Karpas-422 (cell line): ENCODE measurements around the gene ADARB1. TPM values are rescaled to one million over a fixed set of nuclear protein-coding genes. Genes with fewer than 3 reads are reported as not detected.

Experiments used
- DNase-seq: peaks from one replicate; pipeline ENCODE4 v3.0.0-alpha.2; 2015
- H2AFZ ChIP-seq: fragments of 200-600 bp; sonication (generic); 2 replicates; pipeline ENCODE4 v1.6.1; 2014; ENCODE audit warnings: antibody characterized with exemption, low read length, mixed read lengths
- H3K27ac ChIP-seq: fragments of 200-600 bp; sonication (generic); 2 replicates; pipeline ENCODE4 v1.5.1; 2014; ENCODE audit warnings: mild to moderate bottlenecking, low read length, moderate library complexity
- H3K27me3 ChIP-seq: fragments of 200-600 bp; sonication (generic); 2 replicates; pipeline ENCODE4 v1.6.1; 2014; ENCODE audit warnings: low read length, mixed read lengths
- H3K36me3 ChIP-seq: fragments of 200-600 bp; sonication (generic); 2 replicates; pipeline ENCODE4 v1.6.1; 2014; ENCODE audit warnings: low read length, mixed read lengths; ENCODE audit not compliant: insufficient read depth
- H3K4me1 ChIP-seq: fragments of 200-600 bp; sonication (generic); 2 replicates; pipeline ENCODE4 v1.6.1; 2014; ENCODE audit warnings: mild to moderate bottlenecking, low read length, mixed read lengths
- H3K4me2 ChIP-seq: fragments of 200-600 bp; sonication (generic); 2 replicates; pipeline ENCODE4 v1.6.1; 2014; ENCODE audit warnings: low read length, low read depth, mild to moderate bottlenecking; ENCODE audit not compliant: poor library complexity, severe bottlenecking
- H3K4me3 ChIP-seq: fragments of 200-600 bp; sonication (generic); 2 replicates; pipeline ENCODE4 v1.5.1; 2014; ENCODE audit warnings: mild to moderate bottlenecking, antibody characterized with exemption, low read length, mixed read lengths
- H3K79me2 ChIP-seq: fragments of 200-600 bp; sonication (generic); 2 replicates; pipeline ENCODE4 v1.6.1; 2014; ENCODE audit warnings: mild to moderate bottlenecking, low read length, mixed read lengths
- H3K9ac ChIP-seq: fragments of 200-600 bp; sonication (generic); 2 replicates; pipeline ENCODE4 v1.6.0; 2014; ENCODE audit warnings: low read length
- H3K9me2 ChIP-seq: fragments of 200-600 bp; sonication (generic), shearing (Covaris generic); replicated peaks from 2 replicates; pipeline ENCODE4 v1.6.0; 2014; ENCODE audit warnings: mild to moderate bottlenecking, low read length, moderate library complexity; ENCODE audit not compliant: insufficient read depth
- H3K9me3 ChIP-seq: fragments of 300-700, 200-600 bp; sonication (generic); 2 replicates; pipeline ENCODE4 v1.6.1; 2014; ENCODE audit warnings: low read length, mixed read lengths
- H4K20me1 ChIP-seq: fragments of 200-600 bp; sonication (generic); 2 replicates; pipeline ENCODE4 v1.6.1; 2014; ENCODE audit warnings: mild to moderate bottlenecking, antibody characterized with exemption, low read length, low read depth; ENCODE audit not compliant: insufficient read depth
- total RNA-seq: library from RNA; depleted of rRNA; stranded (reverse); fragments of >200 nt; shearing (Covaris generic); gene quantifications from 2 replicates; pipeline ENCODE4 v1.2.3, GENCODE V29; 2014; ENCODE audit warnings: low replicate concordance

ADARB1 gene
- total RNA-seq, 1 experiment from 2014 or later = 2.0 TPM

DNA sequence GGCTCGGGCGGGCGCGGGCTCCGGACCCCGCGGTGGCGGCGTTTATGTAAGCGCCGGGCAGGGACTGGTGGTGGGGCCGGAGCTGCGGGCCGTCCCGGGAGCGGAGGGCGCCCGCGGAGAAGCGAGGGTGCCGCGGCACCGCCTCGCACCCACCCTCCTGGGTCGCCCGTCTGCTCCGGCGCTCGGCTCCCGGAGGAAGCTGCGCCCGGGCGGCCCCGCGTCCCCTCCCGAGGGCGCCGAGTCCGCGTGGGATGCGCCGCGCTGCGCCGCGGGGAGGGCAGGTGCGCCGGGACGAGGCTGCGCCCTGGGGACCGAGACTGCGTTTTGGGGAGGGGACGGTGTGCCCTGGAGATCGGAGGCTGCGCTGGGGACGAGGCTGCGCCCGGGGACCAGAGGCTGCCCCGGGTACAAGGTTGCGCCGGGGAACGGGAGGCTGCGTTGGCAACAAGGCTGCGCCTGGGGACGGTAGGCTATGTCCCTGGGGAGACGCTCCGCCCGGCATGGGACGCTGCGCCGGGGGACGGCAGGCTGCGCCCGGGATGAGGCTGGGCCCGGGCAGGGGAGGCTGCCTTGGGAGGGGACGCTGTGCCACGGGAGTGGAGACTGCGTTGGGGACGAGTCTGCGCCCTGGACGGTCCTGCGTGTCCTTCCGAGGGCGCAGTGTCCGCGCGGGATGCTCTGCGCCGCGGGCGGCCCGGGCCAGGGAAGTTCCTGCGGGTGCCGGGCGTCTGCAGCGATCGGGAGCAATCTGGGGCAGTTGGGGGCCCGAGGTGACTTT, 627 bp downstream of the ADARB1 start:
- no peaks in the 10 kb centered on the region for H3K9me2 ChIP-seq
- DNase-seq = no peak
- H3K4me1 ChIP-seq = peaks cover 17% of the 10 kb centered on the region
- H3K4me3 ChIP-seq = peak overlapping the region; percentile 69
- H4K20me1 ChIP-seq = peaks cover 8% of the 10 kb centered on the region; the same call in 1 of the 2 replicates
- H3K79me2 ChIP-seq = no peaks in the 10 kb centered on the region
- peak overlapping the region; percentile 43; the same call in 1 of the 2 replicates for H2AFZ ChIP-seq
- H3K9ac ChIP-seq = peak overlapping the region; percentile 65
- no peak overlapping the region for H3K27ac ChIP-seq
- no peaks in the 10 kb centered on the region for H3K9me3 ChIP-seq
- no peaks in the 10 kb centered on the region for H3K27me3 ChIP-seq
- H3K4me2 ChIP-seq = peak overlapping the region; percentile 67
- H3K36me3 ChIP-seq = no peaks in the 10 kb centered on the region

DNA sequence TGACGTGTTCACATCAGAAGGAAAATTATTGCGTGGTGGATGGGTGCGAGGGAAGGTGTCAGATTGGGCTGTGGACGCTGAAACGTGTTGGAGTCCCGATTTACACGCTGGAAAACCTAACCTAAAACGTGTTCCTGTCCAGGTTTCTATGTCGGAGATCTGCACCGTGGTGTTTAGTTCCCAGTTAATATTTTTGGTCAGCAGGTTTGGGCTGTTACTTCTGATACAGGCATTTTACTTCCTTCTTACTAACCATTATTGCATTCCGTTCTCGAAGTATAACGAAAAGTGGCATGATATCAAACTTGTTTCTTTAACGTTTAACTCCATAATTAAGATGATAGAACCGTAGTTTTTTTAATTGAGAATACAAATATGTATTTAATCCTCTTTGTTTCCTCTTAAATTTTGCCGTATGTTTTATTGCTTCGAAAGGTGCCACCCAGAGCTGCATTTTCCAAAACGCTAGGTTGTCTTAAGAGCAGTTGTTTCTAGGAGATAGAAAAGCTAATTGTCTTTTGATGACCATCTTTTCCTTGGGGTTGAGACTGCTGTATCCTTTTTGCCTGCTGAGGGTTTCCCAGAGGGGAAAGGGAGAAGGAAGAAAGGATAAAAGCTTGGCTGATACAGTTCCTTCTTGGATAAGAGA, 1.3 kb downstream of the ADARB1 start:
- peak overlapping the region; percentile 65 for H3K9ac ChIP-seq
- H3K4me1 ChIP-seq = peaks cover 20% of the 10 kb centered on the region
- no peak overlapping the region for H2AFZ ChIP-seq
- no peaks in the 10 kb centered on the region for H3K9me3 ChIP-seq
- peak overlapping the region; percentile 69; the same call in 1 of the 2 replicates for H3K4me3 ChIP-seq
- peak overlapping the region; percentile 67 for H3K4me2 ChIP-seq
- no peak overlapping the region for H3K27ac ChIP-seq
- H3K9me2 ChIP-seq = no peaks in the 10 kb centered on the region
- H3K27me3 ChIP-seq = no peaks in the 10 kb centered on the region
- no peaks in the 10 kb centered on the region for H3K79me2 ChIP-seq
- H4K20me1 ChIP-seq = peaks cover 8% of the 10 kb centered on the region; the same call in 1 of the 2 replicates
- no peak for DNase-seq
- H3K36me3 ChIP-seq = no peaks in the 10 kb centered on the region

DNA sequence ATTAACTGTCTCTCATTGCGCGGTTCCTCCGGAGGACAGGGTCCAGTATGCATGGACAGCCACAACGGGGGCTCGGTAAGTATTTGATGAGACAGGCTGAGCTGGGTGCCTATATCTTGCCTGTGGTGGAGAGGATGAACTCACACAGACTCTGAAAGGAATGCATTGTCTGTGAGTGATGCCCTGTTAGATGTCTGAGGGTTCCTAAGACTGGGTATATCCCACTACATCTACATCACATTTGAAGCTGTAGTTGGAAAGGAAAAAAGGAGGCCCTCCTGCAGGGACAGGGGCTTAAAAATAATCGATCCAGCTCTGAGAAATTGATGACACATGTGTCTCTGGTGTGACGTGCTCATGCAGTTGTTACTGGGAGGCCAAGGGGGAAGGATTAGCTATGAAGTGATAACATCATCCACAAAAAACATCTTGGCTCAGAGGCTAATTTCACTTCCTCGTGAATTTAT, 1.9 kb downstream of the ADARB1 start:
- Histone ChIP-seq H3K27ac (no peak overlapping the region), H3K36me3 (no peaks in the 10 kb centered on the region), H3K9ac (no peak overlapping the region), H3K79me2 (no peaks in the 10 kb centered on the region), H3K4me1 (peaks cover 20% of the 10 kb centered on the region), H3K4me3 (no peak overlapping the region), H3K27me3 (no peaks in the 10 kb centered on the region), H3K4me2 (no peak overlapping the region), H4K20me1 (peaks cover 8% of the 10 kb centered on the region; the same call in 1 of the 2 replicates), H3K9me2 (no peaks in the 10 kb centered on the region), H2AFZ (no peak overlapping the region), H3K9me3 (no peaks in the 10 kb centered on the region)
- no peak for DNase-seq

DNA sequence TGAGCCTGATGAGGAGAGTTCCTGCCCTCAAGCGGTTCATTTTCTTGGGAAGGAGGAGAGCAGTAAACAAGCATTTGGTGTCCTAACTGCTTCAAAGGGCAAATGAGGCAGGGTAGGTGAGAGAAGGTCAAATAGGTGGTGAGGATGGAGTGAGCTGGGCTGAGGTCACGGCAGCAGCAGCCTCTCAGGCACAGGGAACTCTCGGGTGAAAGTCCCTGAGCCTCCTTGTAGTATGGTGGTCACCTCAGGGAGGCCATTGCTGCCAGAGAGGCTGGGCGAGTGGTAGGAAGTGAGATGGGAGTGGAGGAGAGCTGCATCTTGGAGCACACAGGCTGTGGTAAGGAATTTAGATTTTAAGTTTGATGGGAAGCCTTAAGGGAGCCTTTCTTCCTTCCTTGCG, 4.0 kb downstream of the ADARB1 start:
- Histone ChIP-seq H3K4me2 (no peak overlapping the region), H2AFZ (no peak overlapping the region), H3K27me3 (no peaks in the 10 kb centered on the region), H3K4me1 (peaks cover 20% of the 10 kb centered on the region), H3K27ac (no peak overlapping the region), H3K9ac (no peak overlapping the region), H3K9me2 (no peaks in the 10 kb centered on the region), H3K4me3 (no peak overlapping the region), H3K36me3 (no peaks in the 10 kb centered on the region), H3K9me3 (no peaks in the 10 kb centered on the region), H3K79me2 (no peaks in the 10 kb centered on the region), H4K20me1 (peaks cover 8% of the 10 kb centered on the region; the same call in 1 of the 2 replicates)
- no peak for DNase-seq

DNA sequence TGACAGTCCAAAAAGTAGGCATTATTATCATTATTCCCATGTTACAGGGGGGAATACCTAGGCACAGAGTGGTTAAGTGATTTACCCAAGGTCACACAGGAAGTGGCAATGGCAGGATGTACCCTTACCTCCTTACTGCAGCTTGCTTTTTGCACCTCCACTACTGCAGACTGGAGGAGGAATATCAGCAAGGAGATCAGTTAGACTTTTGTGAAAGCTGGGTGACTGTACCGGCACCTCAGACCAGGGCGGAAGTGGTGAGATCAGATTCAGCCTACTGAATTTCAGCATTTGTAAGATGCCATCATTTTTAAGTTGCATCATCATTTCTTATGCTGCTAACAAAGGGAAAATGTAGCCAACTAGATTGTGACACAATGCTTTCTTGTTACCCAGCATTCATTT, 4.5 kb downstream of the ADARB1 start:
- H3K9me2 ChIP-seq = no peaks in the 10 kb centered on the region
- DNase-seq = no peak
- no peak overlapping the region for H3K4me2 ChIP-seq
- H3K4me3 ChIP-seq = no peak overlapping the region
- H2AFZ ChIP-seq = no peak overlapping the region
- H3K79me2 ChIP-seq = no peaks in the 10 kb centered on the region
- no peak overlapping the region for H3K9ac ChIP-seq
- no peaks in the 10 kb centered on the region for H3K36me3 ChIP-seq
- H3K9me3 ChIP-seq = no peaks in the 10 kb centered on the region
- no peak overlapping the region for H3K27ac ChIP-seq
- no peaks in the 10 kb centered on the region for H3K27me3 ChIP-seq
- H3K4me1 ChIP-seq = peaks cover 16% of the 10 kb centered on the region
- H4K20me1 ChIP-seq = peaks cover 8% of the 10 kb centered on the region; the same call in 1 of the 2 replicates

DNA sequence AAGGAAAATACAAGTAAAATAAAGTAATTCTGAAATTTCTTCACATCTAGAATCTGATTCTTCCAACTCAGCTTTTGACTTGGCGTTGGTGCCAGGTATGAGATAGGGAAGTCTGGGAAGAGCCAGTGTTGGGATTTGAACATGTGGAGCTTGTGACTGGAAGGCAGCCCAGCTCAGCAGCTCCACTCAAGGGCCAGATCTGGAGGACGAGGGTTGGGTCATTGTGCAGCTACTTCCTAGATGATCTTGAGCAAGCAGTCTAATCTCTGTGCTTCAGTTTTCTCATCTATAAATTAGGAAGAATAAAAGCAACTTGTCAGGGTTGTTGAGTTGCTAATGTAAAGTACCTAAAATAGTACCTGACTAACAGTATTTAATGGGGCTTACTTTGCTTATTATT, 5.0 kb downstream of the ADARB1 start:
- no peak overlapping the region for H3K4me3 ChIP-seq

DNA sequence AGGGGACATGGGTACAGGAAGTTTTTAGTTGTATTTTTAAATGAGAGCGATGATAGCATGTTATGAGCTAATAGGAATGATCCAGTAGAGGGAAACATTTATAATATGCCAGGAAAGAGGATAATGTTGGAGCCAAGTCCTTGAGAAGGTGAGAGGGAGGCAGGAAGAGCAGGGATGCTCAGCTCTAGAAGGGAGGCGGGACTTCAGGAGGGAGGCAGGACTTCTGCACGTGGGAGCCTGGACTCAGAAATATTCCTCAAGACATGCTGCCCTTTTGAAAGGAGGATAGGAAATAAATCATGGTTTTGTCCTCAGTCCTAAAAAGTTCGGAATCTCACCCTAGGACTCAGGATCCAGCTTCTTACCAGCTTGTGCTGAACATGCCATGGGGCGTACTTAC, 5.9 kb downstream of the ADARB1 start:
- Histone ChIP-seq H3K9me3 (no peaks in the 10 kb centered on the region), H3K4me1 (peaks cover 12% of the 10 kb centered on the region), H3K4me3 (no peak overlapping the region), H3K27me3 (no peaks in the 10 kb centered on the region), H3K9me2 (no peaks in the 10 kb centered on the region), H4K20me1 (peaks cover 6% of the 10 kb centered on the region; the same call in 1 of the 2 replicates), H3K27ac (no peak overlapping the region), H3K79me2 (no peaks in the 10 kb centered on the region), H3K9ac (no peak overlapping the region), H3K4me2 (no peak overlapping the region), H3K36me3 (no peaks in the 10 kb centered on the region), H2AFZ (no peak overlapping the region)
- DNase-seq = no peak

More for the DNA sequence above, 5.0 kb downstream of the ADARB1 start:
- peaks cover 16% of the 10 kb centered on the region for H3K4me1 ChIP-seq
- H3K9me2 ChIP-seq = no peaks in the 10 kb centered on the region
- no peak overlapping the region for H3K9ac ChIP-seq
- no peaks in the 10 kb centered on the region for H3K36me3 ChIP-seq
- no peak overlapping the region for H3K4me2 ChIP-seq
- DNase-seq = no peak
- H2AFZ ChIP-seq = no peak overlapping the region
- no peaks in the 10 kb centered on the region for H3K27me3 ChIP-seq
- peaks cover 8% of the 10 kb centered on the region; the same call in 1 of the 2 replicates for H4K20me1 ChIP-seq
- H3K27ac ChIP-seq = no peak overlapping the region
- H3K79me2 ChIP-seq = no peaks in the 10 kb centered on the region
- no peaks in the 10 kb centered on the region for H3K9me3 ChIP-seq
